ENCODE data around the gene PPP6R2.

DNA sequence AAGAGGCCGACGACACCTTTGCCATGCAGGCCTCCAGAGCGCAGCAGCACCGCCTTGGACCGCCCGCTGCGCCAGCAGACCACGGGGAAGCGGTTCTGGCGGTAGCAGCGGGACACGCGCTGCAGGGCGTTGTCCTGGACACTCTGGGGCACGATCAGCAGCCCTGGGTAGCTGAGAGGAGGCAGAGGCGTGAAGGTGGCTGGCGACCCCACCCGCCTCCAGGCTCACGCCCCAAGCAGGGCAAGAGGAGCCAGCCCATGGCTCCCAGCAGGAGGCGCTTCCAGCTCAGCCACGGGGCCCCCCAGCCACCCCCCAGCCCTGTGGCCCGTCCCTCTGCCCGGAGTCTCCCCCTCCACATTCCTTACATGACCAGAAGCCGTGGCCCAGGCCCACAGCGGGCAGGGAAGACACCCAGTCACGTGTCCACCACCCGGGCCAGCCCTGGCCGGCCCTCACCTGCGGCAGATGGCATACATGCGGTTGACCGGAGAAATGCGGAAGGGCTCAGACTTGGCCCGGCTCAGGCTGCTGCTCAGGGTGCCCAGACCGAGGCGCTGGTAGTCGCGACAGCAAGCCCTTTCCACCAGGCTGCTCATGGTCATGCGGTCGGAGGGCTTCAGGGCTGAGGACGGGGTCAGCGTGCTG lies 116.5 kb downstream of the PPP6R2 start:
- TF ChIP-seq EZH2 (IDR thresholded peaks at IDR 0.05; ENCODE audit: borderline replicate concordance, low read length): no peak
- TF ChIP-seq, protein P1, sequence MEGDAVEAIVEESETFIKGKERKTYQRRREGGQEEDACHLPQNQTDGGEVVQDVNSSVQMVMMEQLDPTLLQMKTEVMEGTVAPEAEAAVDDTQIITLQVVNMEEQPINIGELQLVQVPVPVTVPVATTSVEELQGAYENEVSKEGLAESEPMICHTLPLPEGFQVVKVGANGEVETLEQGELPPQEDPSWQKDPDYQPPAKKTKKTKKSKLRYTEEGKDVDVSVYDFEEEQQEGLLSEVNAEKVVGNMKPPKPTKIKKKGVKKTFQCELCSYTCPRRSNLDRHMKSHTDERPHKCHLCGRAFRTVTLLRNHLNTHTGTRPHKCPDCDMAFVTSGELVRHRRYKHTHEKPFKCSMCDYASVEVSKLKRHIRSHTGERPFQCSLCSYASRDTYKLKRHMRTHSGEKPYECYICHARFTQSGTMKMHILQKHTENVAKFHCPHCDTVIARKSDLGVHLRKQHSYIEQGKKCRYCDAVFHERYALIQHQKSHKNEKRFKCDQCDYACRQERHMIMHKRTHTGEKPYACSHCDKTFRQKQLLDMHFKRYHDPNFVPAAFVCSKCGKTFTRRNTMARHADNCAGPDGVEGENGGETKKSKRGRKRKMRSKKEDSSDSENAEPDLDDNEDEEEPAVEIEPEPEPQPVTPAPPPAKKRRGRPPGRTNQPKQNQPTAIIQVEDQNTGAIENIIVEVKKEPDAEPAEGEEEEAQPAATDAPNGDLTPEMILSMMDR (conservative IDR thresholded peaks at IDR 0.05 in 1 of 2, IDR thresholded peaks at IDR 0.05 in 1 of 2; ENCODE audit: extremely low read depth in 1 of 2, insufficient read depth in 1 of 2, low read depth in 1 of 2, low read length in 2 of 2): no peak
